Loucy (cell line): Measurements from ENCODE around the gene PCID2.

Experiments
- EZH2phosphoT487 ChIP-seq: fragments of 200-600 bp; IDR thresholded peaks from 2 replicates; pipeline ENCODE4 v1.6.1; 2018; ENCODE audit warnings: antibody characterized with exemption, mild to moderate bottlenecking, moderate library complexity, borderline replicate concordance
- TF ChIP-seq, protein P1 (sequence below): fragments of 200-600 bp; sonication (generic); conservative IDR thresholded peaks from 2 replicates; pipeline ENCODE4 v1.5.1; 2014; ENCODE audit warnings: mild to moderate bottlenecking, antibody characterized with exemption, low read length

DNA sequence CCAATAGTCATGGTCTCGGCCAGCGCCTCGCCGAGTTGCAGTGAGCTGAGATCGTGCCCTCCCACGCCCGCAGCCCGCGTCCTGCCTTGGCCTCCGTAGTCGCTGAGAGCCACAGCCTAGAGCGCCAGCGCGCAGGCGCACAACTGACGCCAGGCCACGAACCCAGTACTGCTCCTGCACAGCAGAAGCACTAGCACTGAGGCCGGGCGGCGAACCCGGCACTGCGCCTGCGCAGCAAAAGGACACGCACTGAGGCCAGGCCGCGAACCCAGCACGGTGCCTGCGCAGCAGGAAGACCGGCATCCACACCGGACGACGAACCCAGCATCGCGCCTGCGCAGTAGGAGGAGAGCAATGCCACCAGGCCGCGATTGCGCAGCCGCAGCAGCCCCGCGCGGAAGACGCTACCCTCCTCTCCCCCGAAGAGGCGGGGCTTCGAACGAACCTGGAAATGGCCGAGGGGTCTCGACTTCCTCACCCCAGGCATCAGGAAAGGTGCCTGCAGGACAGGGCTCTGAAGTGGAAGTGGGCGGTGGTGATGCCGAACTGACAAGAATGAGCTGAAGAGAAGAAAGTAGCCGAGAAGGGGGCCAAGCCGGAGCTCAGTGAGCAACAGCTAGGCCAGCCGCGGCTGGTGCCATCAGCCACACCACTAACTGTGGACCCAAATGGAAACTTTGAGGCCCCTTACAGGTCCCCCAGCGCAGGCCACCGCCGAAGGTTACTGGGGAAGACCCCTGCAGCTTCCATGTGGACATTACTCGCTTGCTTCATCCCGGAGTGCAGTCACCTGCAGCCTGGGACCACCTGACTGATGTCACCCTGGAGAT lies 78.3 kb downstream of the PCID2 start:
- TF ChIP-seq, protein P1, sequence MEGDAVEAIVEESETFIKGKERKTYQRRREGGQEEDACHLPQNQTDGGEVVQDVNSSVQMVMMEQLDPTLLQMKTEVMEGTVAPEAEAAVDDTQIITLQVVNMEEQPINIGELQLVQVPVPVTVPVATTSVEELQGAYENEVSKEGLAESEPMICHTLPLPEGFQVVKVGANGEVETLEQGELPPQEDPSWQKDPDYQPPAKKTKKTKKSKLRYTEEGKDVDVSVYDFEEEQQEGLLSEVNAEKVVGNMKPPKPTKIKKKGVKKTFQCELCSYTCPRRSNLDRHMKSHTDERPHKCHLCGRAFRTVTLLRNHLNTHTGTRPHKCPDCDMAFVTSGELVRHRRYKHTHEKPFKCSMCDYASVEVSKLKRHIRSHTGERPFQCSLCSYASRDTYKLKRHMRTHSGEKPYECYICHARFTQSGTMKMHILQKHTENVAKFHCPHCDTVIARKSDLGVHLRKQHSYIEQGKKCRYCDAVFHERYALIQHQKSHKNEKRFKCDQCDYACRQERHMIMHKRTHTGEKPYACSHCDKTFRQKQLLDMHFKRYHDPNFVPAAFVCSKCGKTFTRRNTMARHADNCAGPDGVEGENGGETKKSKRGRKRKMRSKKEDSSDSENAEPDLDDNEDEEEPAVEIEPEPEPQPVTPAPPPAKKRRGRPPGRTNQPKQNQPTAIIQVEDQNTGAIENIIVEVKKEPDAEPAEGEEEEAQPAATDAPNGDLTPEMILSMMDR = no peak
- no peak for TF ChIP-seq EZH2phosphoT487
